Measurements from ENCODE around the gene FGF7. TPM values are rescaled to one million over a fixed set of nuclear protein-coding genes. Genes with fewer than 3 reads are reported as not detected.
"Not testable (repeated sequence)": the region's sequence is repeated elsewhere in the genome, so short reads cannot be mapped to it uniquely, and the experiment has no call there.

FGF7 gene
- total RNA-seq, 1 experiment from 2014 or later: 0.08 TPM

DNA sequence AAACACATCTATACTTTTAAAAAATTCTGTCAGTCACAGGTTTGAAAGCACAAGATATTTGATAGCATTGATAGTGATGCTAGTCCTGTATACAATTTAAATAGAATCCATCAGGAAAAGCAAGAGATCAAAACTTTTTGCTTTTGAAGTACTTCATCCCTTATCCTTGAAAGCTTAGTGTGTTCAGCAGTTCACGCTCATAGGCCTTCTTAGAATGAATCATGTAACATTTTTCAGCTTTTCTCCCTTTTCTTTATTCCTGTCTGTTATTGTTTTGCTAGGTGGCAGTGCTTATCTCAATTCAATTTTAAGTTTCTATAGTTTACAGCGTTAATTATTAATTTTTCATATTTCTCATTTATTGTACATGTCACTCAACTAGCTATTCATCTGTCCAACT, 69.1 kb downstream of the FGF7 start:
- Histone ChIP-seq H3K27ac (no peak overlapping the region), H3K27me3 (replicated peaks) (no peaks in the 10 kb centered on the region), H3K9me3 (replicated peaks) (no peaks in the 10 kb centered on the region), H3K4me3 (no peak overlapping the region), H3K4me1 (replicated peaks) (peaks cover 20% of the 10 kb centered on the region), H3K36me3 (no peaks in the 10 kb centered on the region)
- no peak for DNase-seq (ENCODE audit: low read depth in 1 of 2, low spot score in 2 of 2)

DNA sequence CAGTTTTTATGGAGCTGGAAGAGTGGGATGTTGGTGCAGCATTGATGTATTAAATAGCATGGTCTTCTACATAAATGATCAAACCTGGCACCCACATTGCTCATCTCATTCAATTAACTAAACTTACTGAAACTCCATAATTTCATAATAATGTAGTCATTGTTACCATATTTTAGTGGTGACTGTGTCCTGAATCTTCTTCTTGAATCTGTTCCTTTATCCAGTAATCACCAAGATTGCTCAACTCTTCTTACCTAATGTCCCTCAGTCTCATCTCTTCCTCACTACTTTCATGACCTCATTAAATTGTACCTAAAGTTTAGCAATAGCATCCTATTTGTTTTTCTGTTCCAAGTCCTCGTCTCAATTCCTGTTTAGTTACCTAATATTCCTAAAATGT, 69.8 kb downstream of the FGF7 start:
- no peak overlapping the region for H3K4me3 ChIP-seq
- H3K4me1 ChIP-seq (replicated peaks): peaks cover 21% of the 10 kb centered on the region
- H3K27me3 ChIP-seq (replicated peaks): no peaks in the 10 kb centered on the region
- no peaks in the 10 kb centered on the region for H3K9me3 ChIP-seq (replicated peaks)
- no peak for DNase-seq (ENCODE audit: low read depth in 1 of 2, low spot score in 2 of 2)
- no peak overlapping the region for H3K27ac ChIP-seq
- H3K36me3 ChIP-seq: no peaks in the 10 kb centered on the region

DNA sequence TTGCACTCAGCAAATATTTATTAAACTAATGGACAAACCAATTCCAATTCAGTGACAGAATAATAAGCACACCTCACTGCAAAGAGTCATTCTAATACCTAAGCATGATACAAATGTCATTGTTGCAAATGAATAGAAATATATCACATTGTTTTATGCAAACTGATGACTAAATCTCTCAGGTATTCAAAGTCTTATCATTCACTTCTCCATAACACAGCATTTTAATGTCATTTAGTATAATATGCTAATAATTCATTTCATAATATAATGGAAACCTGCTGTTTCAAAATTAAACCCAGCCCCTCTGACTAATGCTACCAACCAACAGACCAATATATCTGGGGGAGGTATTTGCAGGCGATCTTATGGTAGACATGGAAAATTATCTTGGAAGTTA, 71.8 kb downstream of the FGF7 start:
- H3K27me3 ChIP-seq (replicated peaks): no peaks in the 10 kb centered on the region
- H3K4me3 ChIP-seq: no peak overlapping the region
- DNase-seq (ENCODE audit: low read depth in 1 of 2, low spot score in 2 of 2): no peak
- no peaks in the 10 kb centered on the region for H3K36me3 ChIP-seq
- H3K4me1 ChIP-seq (replicated peaks): peaks cover 21% of the 10 kb centered on the region
- no peak overlapping the region for H3K27ac ChIP-seq
- H3K9me3 ChIP-seq (replicated peaks): no peaks in the 10 kb centered on the region

DNA sequence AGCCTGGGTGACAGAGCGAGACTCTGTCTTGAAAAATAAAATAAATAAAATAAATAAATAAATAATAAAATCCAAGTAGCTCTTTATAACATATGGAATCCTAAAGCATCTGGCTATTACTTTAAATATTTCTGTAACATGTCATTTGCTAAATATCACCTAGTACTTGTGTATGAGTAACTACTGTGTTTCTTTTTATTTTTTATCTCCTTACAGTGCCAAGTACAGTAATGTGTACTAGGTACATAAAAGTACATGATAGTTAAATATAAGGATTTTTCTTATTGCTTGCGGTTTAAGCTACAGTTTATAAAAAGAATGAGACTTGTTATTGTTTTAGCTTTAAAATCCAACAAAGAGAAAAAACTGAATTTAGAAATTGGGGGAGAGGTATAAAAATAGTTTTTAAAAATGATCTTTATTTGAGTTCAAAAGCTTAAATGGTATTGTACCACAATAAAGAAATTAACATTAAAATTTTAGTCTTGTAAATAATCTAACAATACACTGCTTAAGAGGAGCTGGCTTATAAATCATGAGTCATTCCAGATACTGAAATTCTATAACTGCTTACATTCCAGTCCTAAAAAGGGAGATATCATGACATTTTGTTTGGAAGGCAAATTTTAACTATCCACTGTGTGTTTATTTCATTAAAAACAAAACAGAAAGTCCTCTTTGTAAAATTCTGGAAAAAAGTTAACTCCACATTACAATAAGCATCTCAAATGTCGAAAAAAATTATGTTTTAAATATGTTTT, 73.1 kb downstream of the FGF7 start:
- H3K27ac ChIP-seq: peak overlapping the region; percentile 28
- no peaks in the 10 kb centered on the region for H3K36me3 ChIP-seq
- no peak overlapping the region for H3K4me3 ChIP-seq
- no peaks in the 10 kb centered on the region for H3K27me3 ChIP-seq (replicated peaks)
- H3K4me1 ChIP-seq (replicated peaks): peaks cover 21% of the 10 kb centered on the region
- peak in 1 of 2 experiments; percentile 50 for DNase-seq (ENCODE audit: low read depth in 1 of 2, low spot score in 2 of 2)
- H3K9me3 ChIP-seq (replicated peaks): no peaks in the 10 kb centered on the region

DNA sequence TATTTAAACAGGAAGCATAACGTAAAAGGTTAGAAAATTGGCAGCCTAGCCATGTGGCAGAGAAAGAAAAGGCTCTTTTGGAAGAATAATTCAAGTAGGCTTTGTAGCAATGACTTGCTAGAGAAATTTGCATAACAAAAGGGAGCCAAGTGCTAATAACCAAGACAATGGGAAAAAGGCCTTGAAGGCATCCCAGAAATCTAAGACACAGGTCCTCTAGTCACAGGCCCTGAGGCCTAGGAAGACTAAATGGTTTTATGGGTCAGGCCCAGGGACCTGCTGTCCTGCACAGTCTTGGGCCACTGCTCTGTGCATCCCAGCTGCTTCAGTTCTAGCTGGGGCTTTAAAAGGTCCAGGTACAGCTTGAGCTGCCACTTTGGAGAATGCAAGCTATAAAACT, 78.5 kb downstream of the FGF7 start:
- H3K27me3 ChIP-seq (replicated peaks): no peaks in the 10 kb centered on the region
- no peaks in the 10 kb centered on the region for H3K9me3 ChIP-seq (replicated peaks)
- H3K36me3 ChIP-seq: no peaks in the 10 kb centered on the region
- H3K4me1 ChIP-seq (replicated peaks): peaks cover 7% of the 10 kb centered on the region; the same call in 1 of the 2 replicates
- no peak overlapping the region for H3K4me3 ChIP-seq
- no peak overlapping the region for H3K27ac ChIP-seq
- no peak for DNase-seq (ENCODE audit: low read depth in 1 of 2, low spot score in 2 of 2)

DNA sequence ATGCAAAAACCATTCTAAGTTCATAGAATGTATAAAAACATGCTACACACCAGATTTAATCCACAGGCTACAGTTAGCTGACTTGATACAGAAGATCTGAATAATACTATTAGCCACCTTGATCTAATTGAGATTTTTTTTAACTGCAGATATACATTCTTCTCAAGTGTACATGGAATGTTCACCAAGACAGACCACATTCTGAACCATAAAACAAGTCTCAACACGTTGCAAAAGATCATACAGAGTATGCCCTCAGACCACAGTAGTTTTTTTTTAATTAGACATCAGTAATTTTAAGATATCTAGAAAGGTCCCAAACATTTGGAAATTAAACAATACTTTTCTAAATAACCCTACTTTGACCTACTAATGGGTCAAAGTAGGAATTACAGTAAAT, 83.3 kb downstream of the FGF7 start:
- Histone ChIP-seq H3K36me3 (no peaks in the 10 kb centered on the region), H3K4me1 (replicated peaks) (no peaks in the 10 kb centered on the region), H3K27me3 (replicated peaks) (no peaks in the 10 kb centered on the region), H3K9me3 (replicated peaks) (no peaks in the 10 kb centered on the region), H3K27ac (no peak overlapping the region), H3K4me3 (no peak overlapping the region)
- no peak for DNase-seq (ENCODE audit: low read depth in 1 of 2, low spot score in 2 of 2)

DNA sequence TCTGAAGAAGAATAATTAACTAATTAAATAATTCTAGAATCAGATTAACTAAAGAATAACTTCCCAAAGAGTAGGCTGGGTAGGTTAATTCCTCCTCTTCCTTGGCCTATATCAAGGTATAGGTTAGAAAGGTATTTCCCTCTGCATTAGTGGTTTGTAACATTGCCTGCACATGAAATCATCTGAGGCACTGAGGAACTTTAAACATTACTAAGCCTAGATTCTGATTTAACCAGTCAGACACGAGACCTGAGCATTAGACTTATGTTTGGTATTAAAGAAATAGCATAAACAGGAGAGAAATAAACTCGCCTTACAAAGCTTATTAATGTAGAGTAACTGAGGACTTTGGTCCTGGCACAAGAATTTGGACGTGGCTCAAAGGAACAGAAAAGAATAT, 84.2 kb downstream of the FGF7 start:
- Histone ChIP-seq H3K36me3 (no peaks in the 10 kb centered on the region), H3K4me3 (no peak overlapping the region), H3K4me1 (replicated peaks) (no peaks in the 10 kb centered on the region), H3K27me3 (replicated peaks) (no peaks in the 10 kb centered on the region), H3K9me3 (replicated peaks) (no peaks in the 10 kb centered on the region), H3K27ac (no peak overlapping the region)
- no peak for DNase-seq (ENCODE audit: low read depth in 1 of 2, low spot score in 2 of 2)

DNA sequence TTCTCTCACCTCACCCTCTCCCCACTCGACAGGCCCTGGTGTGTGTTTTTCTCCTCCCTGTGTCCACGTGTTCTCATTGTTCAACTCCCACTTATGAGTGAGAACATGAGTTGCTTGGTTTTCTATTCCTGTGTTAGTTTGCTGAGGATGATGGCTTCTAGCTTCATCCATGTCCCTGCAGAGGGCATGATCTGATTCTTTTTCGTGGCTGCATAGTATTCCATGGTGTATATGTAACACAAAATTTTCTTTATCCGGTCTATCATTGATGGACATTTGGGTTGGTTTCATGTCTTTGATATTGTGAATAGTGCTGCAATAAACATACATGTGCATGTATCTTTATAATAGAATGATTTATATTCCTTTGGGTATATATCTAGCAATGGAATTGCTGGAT, 89.7 kb downstream of the FGF7 start:
- DNase-seq (ENCODE audit: low read depth in 1 of 2, low spot score in 2 of 2); H3K4me1 ChIP-seq (replicated peaks); H3K9me3 ChIP-seq (replicated peaks); H3K4me3 ChIP-seq; H3K27ac ChIP-seq; H3K36me3 ChIP-seq; H3K27me3 ChIP-seq (replicated peaks): not testable (repeated sequence)

DNA sequence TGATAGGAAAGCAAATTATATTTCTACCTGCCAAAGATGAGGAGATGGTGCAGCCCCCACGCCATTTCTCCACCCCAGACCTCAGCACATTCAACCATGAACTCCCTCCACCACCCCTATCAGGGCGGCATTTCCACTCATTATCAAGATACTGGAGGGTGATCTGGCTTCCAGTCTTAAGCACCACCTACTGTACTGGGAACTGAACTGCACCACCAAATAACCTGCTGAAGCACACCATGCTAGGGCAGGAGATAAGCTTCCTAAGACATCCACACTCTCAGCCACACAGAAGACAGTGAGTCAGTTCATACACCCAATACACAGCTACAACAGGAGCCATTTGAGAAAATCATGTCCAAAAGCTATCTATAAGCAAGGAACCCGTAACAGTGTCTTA, 98.8 kb downstream of the FGF7 start:
- DNase-seq (ENCODE audit: low read depth in 1 of 2, low spot score in 2 of 2): no peak
- no peaks in the 10 kb centered on the region for H3K9me3 ChIP-seq (replicated peaks)
- no peaks in the 10 kb centered on the region for H3K36me3 ChIP-seq
- H3K4me3 ChIP-seq: no peak overlapping the region
- H3K4me1 ChIP-seq (replicated peaks): no peaks in the 10 kb centered on the region
- no peaks in the 10 kb centered on the region for H3K27me3 ChIP-seq (replicated peaks)
- H3K27ac ChIP-seq: no peak overlapping the region

DNA sequence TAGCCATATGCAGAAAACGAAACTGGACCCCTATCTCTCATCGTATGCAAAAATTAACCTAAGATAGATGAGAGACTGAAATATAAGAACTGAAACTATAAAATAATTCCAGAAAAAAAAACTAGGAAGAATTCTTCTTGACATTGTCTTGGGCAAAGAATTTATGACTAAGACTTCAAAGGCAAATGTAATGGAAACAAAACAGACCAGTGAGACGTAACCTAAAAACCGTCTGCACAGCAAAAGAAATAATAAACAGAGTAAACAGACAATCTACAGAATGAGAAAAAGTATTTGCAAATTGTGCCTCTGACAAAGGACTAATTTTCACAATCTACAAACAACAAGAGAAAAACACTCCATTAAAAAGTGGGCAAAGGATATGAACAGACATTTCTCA, 105.2 kb downstream of the FGF7 start:
- H3K9me3 ChIP-seq (replicated peaks): no peaks in the 10 kb centered on the region
- peak in 1 of 2 experiments; percentile 12 for DNase-seq (ENCODE audit: low read depth in 1 of 2, low spot score in 2 of 2)
- 0 out of 2 replicates have a peak, but pooled peaks cover 7% of the 10 kb centered on the region for H3K4me1 ChIP-seq (replicated peaks)
- H3K27me3 ChIP-seq (replicated peaks): no peaks in the 10 kb centered on the region
- no peaks in the 10 kb centered on the region for H3K36me3 ChIP-seq
- no peak overlapping the region for H3K4me3 ChIP-seq
- no peak overlapping the region for H3K27ac ChIP-seq

DNA sequence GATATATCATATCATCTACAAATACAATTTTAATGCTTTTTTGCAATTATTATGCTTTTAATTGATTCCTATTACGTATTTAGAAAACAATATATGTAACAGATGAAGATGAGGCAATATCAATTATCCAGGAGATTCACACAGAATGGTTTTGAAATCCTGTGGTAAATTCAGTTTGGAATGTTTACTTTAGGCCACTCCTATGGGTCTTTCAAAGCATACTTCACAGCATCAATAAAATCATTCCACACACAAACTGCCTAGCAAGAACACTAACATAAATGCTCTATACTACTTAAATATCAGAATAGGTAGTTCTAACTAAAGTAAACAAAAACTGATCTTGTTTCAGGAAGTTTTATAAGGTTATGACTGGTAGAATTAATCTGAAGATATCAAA, 107.0 kb downstream of the FGF7 start:
- H3K9me3 ChIP-seq (replicated peaks): no peaks in the 10 kb centered on the region
- H3K4me3 ChIP-seq: no peak overlapping the region
- H3K27me3 ChIP-seq (replicated peaks): no peaks in the 10 kb centered on the region
- 0 out of 2 replicates have a peak, but pooled peaks cover 7% of the 10 kb centered on the region for H3K4me1 ChIP-seq (replicated peaks)
- DNase-seq (ENCODE audit: low read depth in 1 of 2, low spot score in 2 of 2): no peak
- no peak overlapping the region for H3K27ac ChIP-seq
- H3K36me3 ChIP-seq: no peaks in the 10 kb centered on the region

Other genes starting within 250 kb of the FGF7 start
- 3.3 and 7.1 TPM in 2 replicates for gene FAM227B, start 197.6 kb downstream of the FGF7 start, total RNA-seq (2014; rRNA removed; shearing (Covaris generic))
- gene DTWD1, start 197.8 kb downstream of the FGF7 start, total RNA-seq (2014; rRNA removed; shearing (Covaris generic)): 26.0 and 41.3 TPM in 2 replicates

All from SJSA1 (cell line).